Mammary epithelial cell (primary cell): ENCODE data around the gene RBBP7.

Experiments used
- CTCF ChIP-seq, 2 donors: IDR thresholded peaks in 1 of 2; conservative IDR thresholded peaks in 1 of 2; 2 replicates each; pipeline ENCODE4 v1.5.1; 2011 to 2012; ENCODE audit warnings: inconsistent platforms in 2 of 2, low read length in 2 of 2, mild to moderate bottlenecking in 2 of 2, control low read depth in 1 of 2, low read depth in 1 of 2; ENCODE audit not compliant: insufficient read depth in 1 of 2; ENCODE audit errors: extremely low read depth in 1 of 2
- EZH2 ChIP-seq: IDR thresholded peaks from 2 replicates; pipeline ENCODE4 v1.6.1; 2012; ENCODE audit warnings: low read length, inconsistent platforms, borderline replicate concordance

GRCh38 chrX:16819634-16820033, 50.5 kb downstream of the RBBP7 start:
- TF ChIP-seq CTCF (conservative IDR thresholded peaks at IDR 0.05 in 1 of 2, IDR thresholded peaks at IDR 0.05 in 1 of 2; ENCODE audit: extremely low read depth in 1 of 2, insufficient read depth in 1 of 2, low read depth in 1 of 2, low read length in 2 of 2) (no peak), EZH2 (no peak)
